ENCODE results near the gene PDSS1.

PDSS1 gene

GRCh38 chr10:26699631-26700030 lies 2.1 kb downstream of the PDSS1 start:
- DNase-seq (ENCODE audit: low spot score) = no peak

GRCh38 chr10:26700884-26701630 lies 3.6 kb downstream of the PDSS1 start:
- DNase-seq (ENCODE audit: low spot score) = no peak

- no peak for DNase-seq (ENCODE audit: low spot score)
Measured at GRCh38 chr10:26703096-26703495, 5.6 kb downstream of the PDSS1 start.

- no peak for DNase-seq (ENCODE audit: low spot score)
Measured at GRCh38 chr10:26703974-26704373, 6.5 kb downstream of the PDSS1 start.

- no peak for DNase-seq (ENCODE audit: low spot score)
Measured at GRCh38 chr10:26706206-26706605, 8.7 kb downstream of the PDSS1 start.

- no peak for DNase-seq (ENCODE audit: low spot score)
Measured at GRCh38 chr10:26706936-26707335, 9.4 kb downstream of the PDSS1 start.

- DNase-seq (ENCODE audit: low spot score) = no peak
Measured at GRCh38 chr10:26711324-26711723, 13.8 kb downstream of the PDSS1 start.

GRCh38 chr10:26714415-26715136 lies 17.1 kb downstream of the PDSS1 start:
- no peak for DNase-seq (ENCODE audit: low spot score)

GRCh38 chr10:26715137-26715487 lies 17.6 kb downstream of the PDSS1 start:
- DNase-seq (ENCODE audit: low spot score) = no peak

- DNase-seq (ENCODE audit: low spot score) = no peak
Measured at GRCh38 chr10:26717476-26717875, 20.0 kb downstream of the PDSS1 start.

- no peak for DNase-seq (ENCODE audit: low spot score)
Measured at GRCh38 chr10:26721561-26721960, 24.1 kb downstream of the PDSS1 start.

- DNase-seq (ENCODE audit: low spot score) = no peak
Measured at GRCh38 chr10:26723016-26723415, 25.5 kb downstream of the PDSS1 start.

GRCh38 chr10:26725837-26726727 lies 28.6 kb downstream of the PDSS1 start:
- DNase-seq (ENCODE audit: low spot score) = peak; percentile 56

GRCh38 chr10:26727005-26727404 lies 29.5 kb downstream of the PDSS1 start:
- DNase-seq (ENCODE audit: low spot score) = no peak

GRCh38 chr10:26728957-26729356 lies 31.5 kb downstream of the PDSS1 start:
- no peak for DNase-seq (ENCODE audit: low spot score)

GRCh38 chr10:26729395-26729794 lies 31.9 kb downstream of the PDSS1 start:
- DNase-seq (ENCODE audit: low spot score) = no peak

- no peak for DNase-seq (ENCODE audit: low spot score)
Measured at GRCh38 chr10:26730552-26730951, 33.1 kb downstream of the PDSS1 start.

GRCh38 chr10:26733750-26734568 lies 36.5 kb downstream of the PDSS1 start:
- peak; percentile 59 for DNase-seq (ENCODE audit: low spot score)

- no peak for DNase-seq (ENCODE audit: low spot score)
Measured at GRCh38 chr10:26735435-26735834, 37.9 kb downstream of the PDSS1 start.

GRCh38 chr10:26737730-26738129 lies 40.2 kb downstream of the PDSS1 start:
- no peak for DNase-seq (ENCODE audit: low spot score)

GRCh38 chr10:26738301-26738911 lies 40.9 kb downstream of the PDSS1 start:
- no peak for DNase-seq (ENCODE audit: low spot score)

Measured in iPS-NIHi11 (cell line).